WTC11 (cell line): ENCODE results near the gene SDR42E2. TPM values are rescaled to one million over a fixed set of nuclear protein-coding genes. Genes with fewer than 3 reads are reported as not detected.

Experiments used
- ATAC-seq: fragments of 200-7000 bp; cut with Tn5 transposase; 2 replicates; pipeline ENCODE4 v1.10.0; 2021; ENCODE audit warnings: mild to moderate bottlenecking, moderate library complexity
- CTCF ChIA-PET: fragments of 300-600 bp; sonication (Branson Sonifier 250); formaldehyde crosslinking; loops from one replicate; lab custom pipeline; 2021; ENCODE audit warnings: antibody characterized with exemption; lab: Charles Lee
- POLR2A ChIA-PET: fragments of 350-600 bp; sonication (Branson Sonifier 250); formaldehyde crosslinking; loops from one replicate; lab custom pipeline; 2021; ENCODE audit warnings: antibody characterized with exemption; lab: Charles Lee
- DNase-seq: peaks from one replicate; pipeline ENCODE4 v3.0.0; 2021; ENCODE audit warnings: low spot score
- H3K27ac Mint-ChIP-seq: 2 replicates; pipeline ENCODE4 v1.8.0; 2021; ENCODE audit warnings: mixed read lengths
- H3K27me3 Mint-ChIP-seq: 2 replicates; pipeline ENCODE4 v1.8.0; 2021; ENCODE audit warnings: low read depth, mild to moderate bottlenecking, moderate library complexity, mixed read lengths
- H3K36me3 Mint-ChIP-seq: 2 replicates; pipeline ENCODE4 v1.8.0; 2021; ENCODE audit warnings: mixed read lengths
- H3K4me1 Mint-ChIP-seq: 2 replicates; pipeline ENCODE4 v1.8.0; 2022; ENCODE audit warnings: mixed read lengths
- H3K4me3 Mint-ChIP-seq: 2 replicates; pipeline ENCODE4 v1.8.0; 2021; ENCODE audit warnings: mild to moderate bottlenecking, moderate library complexity, mixed read lengths
- H3K9me3 Mint-ChIP-seq: 2 replicates; pipeline ENCODE4 v1.8.0; 2021; ENCODE audit warnings: mixed read lengths
- ATF1 ChIP-seq: sonication (generic); formaldehyde crosslinking; IDR thresholded peaks from 2 replicates; pipeline ENCODE4 v1.8.1; 2023; ENCODE audit warnings: mild to moderate bottlenecking, moderate library complexity, missing genetic modification reagents
- CTCF ChIP-seq: fragments of 200-600 bp; IDR thresholded peaks from 2 replicates; pipeline ENCODE4 v1.8.0; 2022; ENCODE audit warnings: antibody characterized with exemption
- E2F5 ChIP-seq: sonication (generic); formaldehyde crosslinking; IDR thresholded peaks from 2 replicates; pipeline ENCODE4 v1.8.1; 2022; ENCODE audit warnings: mild to moderate bottlenecking, moderate library complexity, missing genetic modification reagents
- GRHL2 ChIP-seq: fragments of 250-450 bp; sonication (Bioruptor Pico); IDR thresholded peaks from 2 replicates; pipeline ENCODE4 v1.8.0; 2022; ENCODE audit warnings: mild to moderate bottlenecking, moderate library complexity; ENCODE audit not compliant: insufficient replicate concordance, severe bottlenecking
- IRF2 ChIP-seq: sonication (generic); formaldehyde crosslinking; IDR thresholded peaks from 2 replicates; pipeline ENCODE4 v1.8.0; 2022; ENCODE audit warnings: low read depth, missing genetic modification reagents, borderline replicate concordance
- KAT7 ChIP-seq: sonication (generic); formaldehyde crosslinking; IDR thresholded peaks from 2 replicates; pipeline ENCODE4 v1.8.1; 2023; ENCODE audit warnings: missing genetic modification reagents, mild to moderate bottlenecking, borderline replicate concordance
- MLX ChIP-seq: sonication (generic); formaldehyde crosslinking; IDR thresholded peaks from 2 replicates; pipeline ENCODE4 v1.8.1; 2023; ENCODE audit warnings: mild to moderate bottlenecking, missing genetic modification reagents, moderate library complexity
- NFATC4 ChIP-seq: fragments of 250-450 bp; sonication (Bioruptor Pico); IDR thresholded peaks from 2 replicates; pipeline ENCODE4 v1.9.0; 2021; ENCODE audit warnings: mild to moderate bottlenecking
- PREB ChIP-seq: sonication (generic); formaldehyde crosslinking; IDR thresholded peaks from 2 replicates; pipeline ENCODE4 v1.8.1; 2022; ENCODE audit warnings: mild to moderate bottlenecking, missing genetic modification reagents, moderate library complexity, borderline replicate concordance
- USF2 ChIP-seq: sonication (generic); formaldehyde crosslinking; IDR thresholded peaks from 2 replicates; pipeline ENCODE4 v1.8.1; 2023; ENCODE audit warnings: mild to moderate bottlenecking, missing genetic modification reagents, moderate library complexity
- ZNF317 ChIP-seq: sonication (generic); formaldehyde crosslinking; IDR thresholded peaks from 2 replicates; pipeline ENCODE4 v1.8.1; 2023; ENCODE audit warnings: low read depth, mild to moderate bottlenecking, moderate library complexity, missing genetic modification reagents, borderline replicate concordance
- ZNF396 ChIP-seq: fragments of 250-450 bp; sonication (Bioruptor Pico); IDR thresholded peaks from 2 replicates; pipeline ENCODE4 v1.8.0; 2021; ENCODE audit warnings: mild to moderate bottlenecking, moderate library complexity, borderline replicate concordance
- ZNF416 ChIP-seq: fragments of 250-450 bp; sonication (Bioruptor Pico); IDR thresholded peaks from 2 replicates; pipeline ENCODE4 v1.9.0; 2021; ENCODE audit warnings: mild to moderate bottlenecking, inconsistent platforms
- ZNF512 ChIP-seq: sonication (generic); formaldehyde crosslinking; IDR thresholded peaks from 2 replicates; pipeline ENCODE4 v1.8.1; 2022; ENCODE audit warnings: missing genetic modification reagents, borderline replicate concordance
- total RNA-seq: library from RNA; stranded (reverse); gene quantifications from 3 replicates; pipeline ENCODE4 v1.2.3, GENCODE V29; 2021

Gene SDR42E2
- total RNA-seq, 1 experiment from 2014 or later, result 0.13 TPM

- DNase-seq (no peak), ATAC-seq (no peak)
- ChIA-PET POLR2A (no interaction called here), CTCF (interaction anchor here (1.2 to 1.3 kb wide), 2 partner anchors 15 to 61 kb away, joined by 3 to 4 read pairs; no protein-coding TSS in a partner anchor)
- Mint-ChIP-seq H3K27me3 (no peaks in the 10 kb centered on the region), H3K36me3 (no peaks in the 10 kb centered on the region), H3K9me3 (no peaks in the 10 kb centered on the region), H3K4me1 (peaks cover 10% of the 10 kb centered on the region; the same call in 1 of the 2 replicates)
- no peak for TF ChIP-seq USF2 (CRISPR knock-in tag)
- no peak for TF ChIP-seq ZNF512 (CRISPR knock-in tag)
- no peak for TF ChIP-seq ZNF416 (CRISPR knock-in tag)
- TF ChIP-seq PREB (CRISPR knock-in tag), result no peak
- no peak for TF ChIP-seq E2F5 (CRISPR knock-in tag)
- TF ChIP-seq KAT7, result no peak
- TF ChIP-seq, all 79 proteins: peak for 0
- H3K27ac Mint-ChIP-seq, result no peak overlapping the region
- H3K4me3 Mint-ChIP-seq, result no peak overlapping the region
Observed at GRCh38 chr16:22139008-22139407, 23.3 kb upstream of the SDR42E2 start.

- ChIA-PET CTCF (interaction anchor here (1.0 to 2.5 kb wide), 4 partner anchors 14 to 455 kb away, joined by 3 to 24 read pairs (median 4); no protein-coding TSS in a partner anchor), POLR2A (interaction anchor here (0.5 kb wide), 1 partner anchor 21 kb away, joined by 3 read pairs; no protein-coding TSS in a partner anchor)
- H3K9me3 Mint-ChIP-seq, result no peaks in the 10 kb centered on the region
- H3K27me3 Mint-ChIP-seq, result no peaks in the 10 kb centered on the region
- no peak overlapping the region for H3K4me3 Mint-ChIP-seq
- TF ChIP-seq MLX (CRISPR knock-in tag) (no peak), GRHL2 (CRISPR knock-in tag) (no peak), ZNF317 (CRISPR knock-in tag) (no peak), CTCF (no peak), ZNF396 (no peak), E2F5 (CRISPR knock-in tag) (no peak), ATF1 (CRISPR knock-in tag) (no peak), IRF2 (CRISPR knock-in tag) (no peak), NFATC4 (CRISPR knock-in tag) (no peak)
- no peaks in the 10 kb centered on the region for H3K36me3 Mint-ChIP-seq
- H3K4me1 Mint-ChIP-seq, result peaks cover 10% of the 10 kb centered on the region; the same call in 1 of the 2 replicates
- no peak for DNase-seq
- no peak for ATAC-seq
- no peak overlapping the region for H3K27ac Mint-ChIP-seq
Observed at GRCh38 chr16:22139732-22140131, 22.6 kb upstream of the SDR42E2 start.
